Choroid plexus epithelial cell (primary cell): ENCODE data around the gene CWC22.

Experiments
- DNase-seq: peaks from one replicate; pipeline ENCODE4 v3.0.0-alpha.2; 2010; ENCODE audit warnings: low read depth
- H3K4me3 ChIP-seq: 2 replicates; pipeline ENCODE4 v1.5.1; 2011; ENCODE audit warnings: low read depth, mild to moderate bottlenecking, control low read depth, low read length, moderate library complexity
- CTCF ChIP-seq: conservative IDR thresholded peaks from 2 replicates; pipeline ENCODE4 v1.5.1; 2011; ENCODE audit warnings: low read depth, mild to moderate bottlenecking, control low read depth, inconsistent platforms, low read length, moderate library complexity

The CWC22 gene

DNA sequence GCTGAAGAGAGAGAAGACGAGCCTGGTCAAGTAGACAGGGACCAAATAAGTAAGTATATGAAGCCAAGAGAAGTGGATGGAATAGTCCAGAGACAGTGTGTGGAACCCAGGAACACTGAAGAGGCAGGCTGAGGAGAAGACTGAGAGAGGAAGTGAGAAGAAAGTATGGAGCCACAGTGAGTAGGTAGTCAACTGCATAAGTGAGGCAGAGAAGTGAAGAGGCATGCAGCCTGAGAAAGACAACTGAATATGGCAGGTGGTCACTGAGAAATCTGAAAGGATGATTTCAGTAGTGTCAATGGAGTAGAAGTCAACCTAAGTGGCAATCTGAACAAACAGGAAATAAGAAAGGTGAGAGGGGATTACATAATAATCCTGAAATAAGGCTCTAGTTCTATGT is 55.4 kb downstream of the CWC22 start:
- H3K4me3 ChIP-seq, result no peak overlapping the region
- DNase-seq, result no peak
- no peak for TF ChIP-seq CTCF

DNA sequence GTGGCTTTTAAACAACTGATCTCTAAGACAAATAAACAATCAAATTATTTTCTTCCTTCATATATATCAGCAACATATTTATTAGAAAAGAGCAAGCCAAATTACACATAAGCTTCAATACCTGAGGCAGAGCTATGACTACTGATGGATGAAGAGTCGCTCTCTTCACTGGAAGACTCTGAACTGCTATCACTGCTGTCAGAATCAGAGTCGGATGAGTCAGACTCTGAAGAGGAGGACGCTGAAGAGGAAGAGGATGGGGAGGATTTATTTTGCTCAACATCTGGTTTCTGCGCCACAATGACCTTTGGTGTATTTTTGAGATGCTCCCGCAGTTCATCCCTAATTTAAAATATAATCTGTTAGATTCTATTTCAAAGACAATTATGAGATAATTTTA is 56.7 kb downstream of the CWC22 start:
- H3K4me3 ChIP-seq, result no peak overlapping the region

GRCh38 chr2:179949438-179949837 is 57.7 kb downstream of the CWC22 start:
- no peak for DNase-seq
- no peak overlapping the region for H3K4me3 ChIP-seq
- TF ChIP-seq CTCF, result no peak

More for the DNA sequence above, 56.7 kb downstream of the CWC22 start:
- TF ChIP-seq CTCF, result no peak
- no peak for DNase-seq

DNA sequence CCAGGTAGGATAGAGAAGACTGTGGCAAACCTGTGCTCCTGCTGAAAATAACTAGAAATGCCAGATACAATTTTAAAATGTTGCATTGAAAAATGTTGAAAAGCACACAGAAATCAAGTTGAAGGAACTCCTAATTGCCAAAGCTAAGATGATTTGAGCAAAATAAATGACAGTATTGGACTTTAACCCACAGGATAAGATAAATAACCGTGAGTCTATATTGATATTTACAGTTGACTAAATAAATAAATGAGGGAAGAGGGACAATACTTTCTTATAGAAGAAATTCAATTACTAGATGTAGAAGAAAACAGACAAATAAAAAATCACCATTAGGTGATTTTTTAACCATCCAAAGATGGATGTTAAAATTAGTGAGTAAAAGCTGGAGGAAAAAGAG is 59.0 kb downstream of the CWC22 start:
- DNase-seq, result no peak
- no peak overlapping the region for H3K4me3 ChIP-seq
- no peak for TF ChIP-seq CTCF

- no peak for TF ChIP-seq CTCF
- DNase-seq, result no peak
- no peak overlapping the region for H3K4me3 ChIP-seq
Observed at GRCh38 chr2:179946810-179947615, 60.1 kb downstream of the CWC22 start.

DNA sequence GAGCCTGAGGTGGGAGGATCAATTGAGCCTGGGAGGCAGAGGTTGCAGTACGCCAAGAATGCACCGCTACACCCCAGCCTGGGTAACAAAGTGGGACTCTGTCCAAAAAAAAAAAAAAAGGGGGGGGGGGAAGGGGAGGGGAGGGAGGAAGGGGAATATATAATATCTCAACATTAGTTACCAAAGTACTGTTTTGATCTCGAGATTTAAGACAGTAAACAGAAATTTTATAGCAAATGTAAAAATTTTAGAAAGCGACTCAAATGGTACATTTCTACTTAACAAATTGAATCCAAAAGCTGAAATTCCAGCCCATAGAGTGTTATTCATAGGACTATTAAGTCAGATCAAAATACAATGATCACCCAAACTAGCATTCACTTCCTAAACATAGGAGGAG is 60.8 kb downstream of the CWC22 start:
- TF ChIP-seq CTCF, result no peak
- no peak for DNase-seq
- H3K4me3 ChIP-seq, result no peak overlapping the region

GRCh38 chr2:179939259-179939658 is 67.8 kb downstream of the CWC22 start:
- H3K4me3 ChIP-seq, result no peak overlapping the region
- TF ChIP-seq CTCF, result no peak
- no peak for DNase-seq
